Spinal cord (tissue), 10 donors: ENCODE measurements around the gene BRME1. TPM values are rescaled to one million over a fixed set of nuclear protein-coding genes. Genes with fewer than 3 reads are reported as not detected.

Experiments used
- DNase-seq, 6 donors: peaks; one replicate each; pipeline versions ENCODE4 v3.0.0 to v3.0.0-alpha.2; 2013 to 2015; ENCODE audit warnings: low spot score in 6 of 6, low read depth in 4 of 6
- H3K27ac ChIP-seq: one replicate; pipeline ENCODE4 v1.5.1; 2013; ENCODE audit warnings: low read depth, low read length, control low read depth
- H3K27me3 ChIP-seq: one replicate; pipeline ENCODE4 v1.6.1; 2013; ENCODE audit warnings: low read length; ENCODE audit not compliant: control insufficient read depth, insufficient read depth
- H3K36me3 ChIP-seq: one replicate; pipeline ENCODE4 v1.6.1; 2013; ENCODE audit warnings: low read length; ENCODE audit not compliant: control insufficient read depth, insufficient read depth
- H3K4me1 ChIP-seq: one replicate; pipeline ENCODE4 v1.6.1; 2013; ENCODE audit warnings: low read length; ENCODE audit not compliant: control insufficient read depth, insufficient read depth
- H3K4me3 ChIP-seq: one replicate; pipeline ENCODE4 v1.5.1; 2013; ENCODE audit warnings: low read depth, low read length, control low read depth
- H3K9me3 ChIP-seq: one replicate; pipeline ENCODE4 v1.6.1; 2013; ENCODE audit warnings: low read length; ENCODE audit not compliant: control insufficient read depth, insufficient read depth
- WGBS: methylation state at CpG from one replicate; pipeline ENCODE4 v1.1.5; 2013; ENCODE audit warnings: missing lambda C conversion rate; ENCODE audit not compliant: insufficient coverage; 5-methylcytosine and 5-hydroxymethylcytosine counted together
- polyA plus RNA-seq, 2 donors: library from polyadenylated mRNA; unstranded; fragments of 120-200 nt; gene quantifications; one replicate each; pipeline ENCODE4 v1.2.1, GENCODE V29; 2013; ENCODE audit not compliant: insufficient read length in 2 of 2
- total RNA-seq, 2 donors: library from RNA; depleted of rRNA in 1 of 2; stranded (reverse); fragments of 120-200 nt in 1 of 2; fragments of >200 nt in 1 of 2; gene quantifications; one replicate each; pipeline versions ENCODE4 v1.2.3 to v1.2.4, GENCODE V29; 2013 to 2014
- donor health status: healthy.

The BRME1 gene
- total and polyA plus RNA-seq, 4 donors = 3.3 to 15.5 (median 11.0) TPM

DNA sequence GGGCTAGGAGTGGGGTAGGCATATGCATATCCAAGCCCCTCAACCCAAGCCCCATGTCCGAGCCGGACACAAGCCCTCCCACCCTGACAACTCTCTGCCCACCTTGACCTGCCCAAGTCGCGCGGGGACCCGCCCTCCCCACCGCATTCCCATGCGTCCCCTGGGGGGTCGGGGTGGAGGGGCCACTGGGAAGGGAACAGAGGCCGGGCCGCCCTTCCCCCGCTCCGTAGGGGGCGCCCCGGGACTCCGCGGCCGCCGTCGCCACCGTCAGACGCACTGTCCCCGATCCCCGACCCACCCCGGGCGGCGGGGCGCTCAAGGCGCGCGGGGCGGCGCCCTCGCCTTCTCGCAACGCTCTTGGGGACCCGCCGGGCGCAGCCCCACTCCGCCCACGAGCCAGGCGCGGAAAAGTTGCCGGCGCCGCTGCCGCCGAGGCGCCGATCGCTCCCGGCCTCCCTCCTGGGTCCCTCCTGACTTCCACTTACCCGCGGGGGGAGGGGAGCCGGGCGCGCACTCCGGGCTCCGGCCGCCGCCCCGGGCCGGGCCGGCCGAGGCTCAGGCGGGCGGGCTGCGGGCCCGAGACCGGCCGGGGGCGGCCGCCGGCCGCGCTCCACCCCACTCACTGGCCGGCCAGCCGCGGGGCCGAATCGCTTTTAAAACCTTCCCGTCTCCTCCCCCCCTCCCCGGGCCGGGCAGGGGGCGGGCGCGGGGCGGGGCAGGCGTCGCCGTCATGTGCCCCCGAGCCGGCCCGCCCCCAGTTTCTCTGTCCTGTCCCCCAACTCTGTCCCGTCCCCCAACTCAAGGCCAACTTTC, 63.4 kb downstream of the BRME1 start:
- Histone ChIP-seq H3K27me3 (peaks cover 4% of the 10 kb centered on the region), H3K4me3 (peak overlapping the region; percentile 64), H3K4me1 (peaks cover 69% of the 10 kb centered on the region), H3K27ac (peak overlapping the region; percentile 96), H3K36me3 (peaks cover 12% of the 10 kb centered on the region), H3K9me3 (no peaks in the 10 kb centered on the region)
- WGBS = 0% methylated on average over 93 of the region's 95 CpGs
- DNase-seq = peak in 2 of 6 donors; percentile 50 to 83

DNA sequence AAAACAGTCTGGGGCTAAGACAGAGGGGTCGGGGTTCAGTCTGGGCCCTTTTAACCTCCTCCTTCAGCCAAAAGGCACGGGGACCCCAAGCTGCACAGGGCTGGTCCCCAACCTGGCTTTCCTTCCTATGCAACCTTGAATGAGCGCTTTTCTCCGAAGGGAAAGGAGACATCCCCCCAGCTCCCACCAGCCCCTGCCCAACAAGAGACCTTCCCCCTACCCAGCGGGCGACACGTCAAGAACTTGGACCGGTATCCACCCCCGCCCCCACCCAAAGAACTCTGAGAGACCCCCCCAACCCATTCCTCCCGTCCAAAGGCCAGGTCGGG, 64.0 kb downstream of the BRME1 start:
- WGBS = 36% methylated on average over 2 of the region's 11 CpGs
- H3K27ac ChIP-seq = peak overlapping the region; percentile 75
- peak overlapping the region; percentile 64 for H3K4me3 ChIP-seq
- peaks cover 14% of the 10 kb centered on the region for H3K36me3 ChIP-seq
- H3K27me3 ChIP-seq = peaks cover 4% of the 10 kb centered on the region
- no peak for DNase-seq
- peaks cover 65% of the 10 kb centered on the region for H3K4me1 ChIP-seq
- no peaks in the 10 kb centered on the region for H3K9me3 ChIP-seq

DNA sequence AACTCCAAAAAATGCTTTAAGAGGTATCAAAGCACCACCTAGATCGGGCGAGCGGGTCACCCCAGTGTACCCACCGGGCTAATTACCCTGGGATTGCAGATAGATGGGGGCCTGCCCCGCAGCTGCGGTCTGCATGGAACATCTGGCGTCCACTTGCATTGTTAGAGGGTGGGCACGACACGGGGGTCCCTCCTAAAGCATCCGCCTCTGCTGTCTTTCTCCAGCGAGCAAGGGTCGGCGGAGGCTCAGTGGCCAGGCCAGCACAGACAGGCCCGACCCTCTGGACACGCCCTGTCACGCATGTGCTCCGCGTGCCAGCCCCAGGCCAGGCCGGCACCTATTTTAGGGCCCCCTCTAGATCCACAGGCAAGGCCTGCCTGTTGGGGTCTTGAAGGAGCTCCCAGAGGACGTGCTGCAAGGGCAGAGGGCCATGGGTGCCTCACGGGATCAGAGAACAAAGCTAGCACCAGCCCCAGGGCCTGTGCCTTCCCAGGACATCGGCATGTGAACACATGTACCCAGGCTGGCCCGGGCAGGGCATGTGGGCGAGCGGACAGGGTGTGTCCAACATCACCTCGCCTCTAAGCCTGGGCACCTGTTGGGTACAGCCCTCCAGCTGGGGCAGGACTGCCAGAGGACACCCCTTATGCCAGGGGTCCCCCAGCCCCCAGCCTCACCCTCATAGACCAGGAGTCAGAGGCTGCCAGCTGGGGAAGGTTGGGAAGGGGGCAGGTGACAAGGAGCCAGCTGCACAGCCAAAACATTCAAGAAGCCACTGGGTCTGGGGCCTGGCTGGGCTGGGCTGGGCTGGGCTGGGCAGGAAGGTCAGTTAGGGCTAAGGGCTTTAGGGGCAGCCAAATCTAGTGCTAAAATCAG, 64.6 kb downstream of the BRME1 start:
- WGBS = 71% methylated on average over 26 of the region's 26 CpGs
- Histone ChIP-seq H3K27ac (peak overlapping the region; percentile 75), H3K4me1 (peaks cover 65% of the 10 kb centered on the region), H3K4me3 (peak overlapping the region; percentile 64), H3K9me3 (no peaks in the 10 kb centered on the region), H3K36me3 (peaks cover 20% of the 10 kb centered on the region), H3K27me3 (peaks cover 4% of the 10 kb centered on the region)
- no peak for DNase-seq

DNA sequence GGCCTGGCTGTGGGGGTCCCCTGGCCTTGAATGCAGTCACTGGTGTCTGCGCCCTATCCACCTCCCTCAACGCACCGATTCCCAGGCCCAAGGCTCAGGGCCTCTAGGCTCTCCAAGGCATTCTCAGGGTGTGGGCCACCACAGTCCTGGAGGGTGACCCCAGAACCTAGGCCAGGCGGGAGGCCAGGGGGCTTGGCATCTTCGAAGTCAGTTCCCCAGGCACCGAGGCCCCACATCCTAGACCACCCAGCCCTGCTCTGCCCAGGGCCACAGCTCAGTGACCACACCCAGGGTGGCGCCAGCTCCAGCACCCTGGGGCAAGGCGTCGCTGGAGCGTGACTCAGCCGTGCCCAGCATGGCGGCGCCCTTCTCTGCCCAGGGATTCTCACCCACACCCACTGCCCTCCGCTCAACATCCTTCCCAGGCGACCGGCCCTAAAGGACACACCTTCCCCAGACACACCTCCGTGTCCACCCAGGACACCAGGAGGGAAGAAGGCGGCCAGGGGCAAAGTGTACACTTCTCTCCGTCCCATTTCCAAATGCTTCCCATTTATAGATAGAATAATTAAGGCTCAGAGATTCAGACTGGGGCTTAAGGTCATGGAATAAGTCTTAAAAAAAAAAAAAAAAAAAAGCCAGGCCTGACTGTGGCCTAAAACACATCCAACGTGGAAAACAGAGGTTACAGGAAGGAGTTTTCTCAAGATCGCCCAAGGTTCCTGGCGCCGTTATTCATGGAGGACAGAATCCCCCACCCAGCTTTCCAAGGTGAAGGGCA, 65.4 kb downstream of the BRME1 start:
- 72% methylated on average over 17 of the region's 23 CpGs for WGBS
- H3K27me3 ChIP-seq = peaks cover 4% of the 10 kb centered on the region
- no peaks in the 10 kb centered on the region for H3K9me3 ChIP-seq
- H3K4me1 ChIP-seq = peaks cover 65% of the 10 kb centered on the region
- peak overlapping the region; percentile 90 for H3K27ac ChIP-seq
- H3K36me3 ChIP-seq = peaks cover 27% of the 10 kb centered on the region
- peak overlapping the region; percentile 64 for H3K4me3 ChIP-seq
- no peak for DNase-seq

DNA sequence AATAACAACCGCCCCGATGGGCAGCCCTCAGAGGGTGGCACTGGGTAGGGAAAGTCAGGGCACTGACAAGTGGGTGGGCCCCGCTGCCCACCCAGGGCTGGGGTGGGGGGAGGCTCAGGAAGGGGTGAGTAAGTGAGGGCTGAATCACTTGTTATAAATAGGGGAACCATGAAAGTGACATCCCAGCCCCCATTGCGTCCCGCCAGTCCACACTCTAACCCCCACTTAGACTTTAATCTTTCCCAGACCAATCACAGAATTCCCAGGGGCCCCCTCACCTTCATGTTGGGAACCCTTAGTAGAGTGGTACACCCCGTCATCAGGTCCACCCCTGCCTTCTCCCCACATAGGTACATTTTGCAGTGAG, 66.0 kb downstream of the BRME1 start:
- Histone ChIP-seq H3K36me3 (peaks cover 27% of the 10 kb centered on the region), H3K4me3 (peak overlapping the region; percentile 64), H3K4me1 (peaks cover 65% of the 10 kb centered on the region), H3K9me3 (no peaks in the 10 kb centered on the region), H3K27ac (peak overlapping the region; percentile 90), H3K27me3 (peaks cover 4% of the 10 kb centered on the region)
- no peak for DNase-seq
- 60% methylated on average over 2 of the region's 6 CpGs for WGBS

- peak in 2 of 6 donors; percentile 68 to 77 for DNase-seq
- Histone ChIP-seq H3K4me1 (peaks cover 69% of the 10 kb centered on the region), H3K9me3 (no peaks in the 10 kb centered on the region), H3K27ac (peak overlapping the region; percentile 90), H3K4me3 (peak overlapping the region; percentile 64), H3K36me3 (peaks cover 30% of the 10 kb centered on the region), H3K27me3 (peaks cover 4% of the 10 kb centered on the region)
- 25% methylated on average over 31 of the region's 36 CpGs for WGBS
Measured at GRCh38 chr19:13839130-13839937, 66.6 kb downstream of the BRME1 start.

- 75% methylated on average over 12 of the region's 18 CpGs for WGBS
- H3K36me3 ChIP-seq = peaks cover 31% of the 10 kb centered on the region
- H3K27ac ChIP-seq = peak overlapping the region; percentile 90
- no peak for DNase-seq
- H3K4me1 ChIP-seq = peaks cover 71% of the 10 kb centered on the region
- peak overlapping the region; percentile 64 for H3K4me3 ChIP-seq
- H3K9me3 ChIP-seq = no peaks in the 10 kb centered on the region
- H3K27me3 ChIP-seq = peaks cover 4% of the 10 kb centered on the region
Measured at GRCh38 chr19:13838435-13839129, 67.3 kb downstream of the BRME1 start.

GRCh38 chr19:13835791-13836723, 69.9 kb downstream of the BRME1 start:
- DNase-seq = no peak
- peak overlapping the region; percentile 47 for H3K27ac ChIP-seq
- no peak overlapping the region for H3K4me3 ChIP-seq
- peaks cover 30% of the 10 kb centered on the region for H3K36me3 ChIP-seq
- no peaks in the 10 kb centered on the region for H3K27me3 ChIP-seq
- no peaks in the 10 kb centered on the region for H3K9me3 ChIP-seq
- peaks cover 60% of the 10 kb centered on the region for H3K4me1 ChIP-seq
- 71% methylated on average over 17 of the region's 21 CpGs for WGBS
